ENCODE measurements around the gene WASF3. TPM values are rescaled to one million over a fixed set of nuclear protein-coding genes. Genes with fewer than 3 reads are reported as not detected.

Gene WASF3
- total and polyA plus RNA-seq, 2 experiments from 2014 or later, result 9.9 to 20.7 TPM

- Histone ChIP-seq H3K4me1 (ENCODE audit: insufficient read depth) (no peaks in the 10 kb centered on the region), H3K27me3 (ENCODE audit: insufficient read depth) (no peaks in the 10 kb centered on the region), H3F3A (replicated peaks; ENCODE audit: low read depth) (no peaks in the 10 kb centered on the region), H3K36me3 (ENCODE audit: insufficient read depth) (no peaks in the 10 kb centered on the region), H3K4me3 (no peak overlapping the region), H3K27ac (ENCODE audit: low read depth) (no peak overlapping the region), H3K79me2 (replicated peaks; ENCODE audit: insufficient read depth) (peaks cover 78% of the 10 kb centered on the region), H2AFZ (no peak overlapping the region), H3K4me2 (0 out of 2 replicates have a peak overlapping the region, but pooled peaks have one; percentile 33), H3K9me2 (ENCODE audit: insufficient read depth) (no peaks in the 10 kb centered on the region), H4K20me1 (replicated peaks; ENCODE audit: insufficient read depth) (0 out of 2 replicates have a peak, but pooled peaks cover under 1% of the 10 kb centered on the region)
- H3K9me3 Mint-ChIP-seq, result peaks cover 4% of the 10 kb centered on the region; the same call in 2 of the 3 replicates
- ATAC-seq (peak; percentile 47; the same call in 1 of the 3 replicates), DNase-seq (ENCODE audit: low spot score) (no peak)
- H3K4me1 Mint-ChIP-seq, result peaks cover 38% of the 10 kb centered on the region
- TF ChIP-seq JUNB (IDR thresholded peaks at IDR 0.05; ENCODE audit: unreplicated experiment) (no peak), NANOG (IDR thresholded peaks at IDR 0.05; ENCODE audit: borderline replicate concordance) (no peak), STAT1 (IDR thresholded peaks at IDR 0.05; ENCODE audit: unreplicated experiment) (no peak), REST (IDR thresholded peaks at IDR 0.05; ENCODE audit: unreplicated experiment) (no peak), CTCF (conservative IDR thresholded peaks at IDR 0.05; ENCODE audit: low read depth in 2 of 2) (no peak), ETS1 (IDR thresholded peaks at IDR 0.05) (no peak), EZH2phosphoT487 (IDR thresholded peaks at IDR 0.05; ENCODE audit: unreplicated experiment) (no peak), ZNF114 (CRISPR knock-in tag; IDR thresholded peaks at IDR 0.05) (no peak), POLR2AphosphoS5 (IDR thresholded peaks at IDR 0.05; ENCODE audit: low read depth) (no peak), ZNF462 (CRISPR knock-in tag; IDR thresholded peaks at IDR 0.05) (no peak), EZH2 (IDR thresholded peaks at IDR 0.05; ENCODE audit: low read depth, unreplicated experiment) (no peak), ZNF331 (CRISPR knock-in tag; IDR thresholded peaks at IDR 0.05; ENCODE audit: low read depth) (no peak)
- no peaks in the 10 kb centered on the region for H3K27me3 Mint-ChIP-seq (ENCODE audit: insufficient read depth, low read depth, poor library complexity)
- no peak overlapping the region for H3K4me3 Mint-ChIP-seq
- 0 out of 2 replicates have a peak overlapping the region, but pooled peaks have one; percentile 36 for H3K27ac Mint-ChIP-seq
- peaks cover 6% of the 10 kb centered on the region; the same call in 2 of the 3 replicates for H3K36me3 Mint-ChIP-seq (ENCODE audit: low read depth)
Observed at GRCh38 chr13:26599403-26599802, 41.9 kb downstream of the WASF3 start.

Data from GM23338 (cell line).